Left colon (tissue), 2 donors: ENCODE measurements around the gene CAMSAP3. TPM values are rescaled to one million over a fixed set of nuclear protein-coding genes. Genes with fewer than 3 reads are reported as not detected.
A peak's percentile ranks its signal among the peaks of the same experiment; 100 is the strongest.

ENCODE experiments used
- ATAC-seq: fragments of 200-7000 bp; cut with Tn5 transposase; one replicate; pipeline ENCODE4 v1.9.1; 2020; ENCODE audit warnings: mild to moderate bottlenecking, moderate library complexity
- DNase-seq, 2 donors: peaks; one replicate each; pipeline ENCODE4 v3.0.0-alpha.2; 2020
- intact Hi-C, 2 donors: fragments of 100-400 bp; cut with DNase I in 1 of 2; cut with micrococcal nuclease in 1 of 2; formaldehyde crosslinking; loops; one replicate each; pipeline versions ENCODE4 v1.11.2 to v1.14.0; 2022; cut with DNase I, micrococcal nuclease
- total RNA-seq, 2 donors: library from RNA; stranded (reverse); fragmentation: NEBNext Ultra II Directional; extraction: Animal tissue kit (Norgen Biotek cat#: 25700); gene quantifications; one replicate each; pipeline ENCODE4 v1.2.1, GENCODE V29; 2021
- donor health status: DM: no; HTN: no; CAD: no.
- donor health status: DM: yes; HTN: yes; CAD: no.

CAMSAP3 gene
- total RNA-seq, 2 donors from 2014 or later: 51.1 to 52.4 TPM

- intact Hi-C loops: no loop called here
- DNase-seq: no peak
- no peak for ATAC-seq
Measured at GRCh38 chr19:7625763-7626372, 30.2 kb downstream of the CAMSAP3 start.

GRCh38 chr19:7627166-7627565 is 31.5 kb downstream of the CAMSAP3 start:
- intact Hi-C loops: no loop called here
- ATAC-seq (no peak), DNase-seq (no peak)

- intact Hi-C loops: no loop called here
- no peak for DNase-seq
- no peak for ATAC-seq
Measured at GRCh38 chr19:7628589-7629311, 33.1 kb downstream of the CAMSAP3 start.

GRCh38 chr19:7629347-7630054 is 33.8 kb downstream of the CAMSAP3 start, which contains the start of the genes PET100 and XAB2:
Gene PET100, plus strand, starts transcription at chr19:7629793. Its CDS starts 41 bp downstream, at chr19:7629834.
Gene XAB2, minus strand, starts transcription at chr19:7629545. Its CDS starts 18 bp downstream, at chr19:7629527.
- peak; percentile 94 to 97 for DNase-seq
- intact Hi-C loops: no loop called here
- peak; percentile 98 for ATAC-seq

- ATAC-seq (no peak), DNase-seq (no peak)
- intact Hi-C loops: no loop called here
Measured at GRCh38 chr19:7631577-7631976, 35.9 kb downstream of the CAMSAP3 start.

- ATAC-seq: no peak
- intact Hi-C loops: no loop called here
- DNase-seq: no peak
Measured at GRCh38 chr19:7632340-7633203, 36.9 kb downstream of the CAMSAP3 start.

- ATAC-seq (no peak), DNase-seq (no peak)
- intact Hi-C loops: no loop called here
Measured at GRCh38 chr19:7633698-7634097, 38.0 kb downstream of the CAMSAP3 start, which contains the start of gene PCP2. Gene PCP2, minus strand, starts transcription at chr19:7633719. Its CDS starts 262 bp downstream, at chr19:7633457.

- intact Hi-C loops: no loop called here
- ATAC-seq (no peak), DNase-seq (no peak)
Measured at GRCh38 chr19:7635670-7636069, 40.0 kb downstream of the CAMSAP3 start.

- ATAC-seq (no peak), DNase-seq (no peak)
- intact Hi-C loops: no loop called here
Measured at GRCh38 chr19:7636317-7636690, 40.6 kb downstream of the CAMSAP3 start.

- DNase-seq: peak; percentile 79 to 93
- intact Hi-C loops: no loop called here
- peak; percentile 97 for ATAC-seq
Measured at GRCh38 chr19:7636691-7637373, 41.2 kb downstream of the CAMSAP3 start, which contains the start of gene STXBP2. Gene STXBP2, plus strand, starts transcription at chr19:7637110. Its CDS starts 40 bp downstream, at chr19:7637150.

GRCh38 chr19:7637374-7638256 is 42.0 kb downstream of the CAMSAP3 start:
- ATAC-seq: peak; percentile 68

GRCh38 chr19:7638802-7639465 is 43.3 kb downstream of the CAMSAP3 start:
- DNase-seq (no peak), ATAC-seq (no peak)
- intact Hi-C loops: no loop called here

More at GRCh38 chr19:7637374-7638256, 42.0 kb downstream of the CAMSAP3 start:
- peak; percentile 67 to 70 for DNase-seq
- intact Hi-C loops: no loop called here

GRCh38 chr19:7639863-7640348 is 44.2 kb downstream of the CAMSAP3 start:
- DNase-seq: no peak
- no peak for ATAC-seq
- intact Hi-C loops: no loop called here

GRCh38 chr19:7640803-7641202 is 45.1 kb downstream of the CAMSAP3 start:
- no peak for ATAC-seq
- intact Hi-C loops: no loop called here
- no peak for DNase-seq

GRCh38 chr19:7641290-7642276 is 45.9 kb downstream of the CAMSAP3 start:
- ATAC-seq (no peak), DNase-seq (no peak)
- intact Hi-C loops: no loop called here
